Fibroblast of villous mesenchyme (primary cell): ENCODE results near the gene PKMYT1. TPM values are rescaled to one million over a fixed set of nuclear protein-coding genes. Genes with fewer than 3 reads are reported as not detected.

Experiments used
- DNase-seq: peaks from one replicate; pipeline ENCODE4 v3.0.0-alpha.2; 2010; ENCODE audit warnings: low read depth
- H3K4me3 ChIP-seq: 2 replicates; pipeline ENCODE4 v1.5.1; 2011; ENCODE audit warnings: low read depth, mild to moderate bottlenecking, low read length
- CTCF ChIP-seq: IDR thresholded peaks from 2 replicates; pipeline ENCODE4 v1.5.1; 2012; ENCODE audit warnings: low read depth, mild to moderate bottlenecking, low read length; ENCODE audit not compliant: insufficient read depth
- total RNA-seq: library from RNA; depleted of rRNA; stranded (reverse); fragments of >200 nt; gene quantifications from 2 replicates; pipeline ENCODE4 v1.2.3, GENCODE V29; 2012

The PKMYT1 gene
- total RNA-seq, 1 donor = 6.9 TPM

- TF ChIP-seq CTCF = no peak
- no peak overlapping the region for H3K4me3 ChIP-seq
- no peak for DNase-seq
These were observed 7.6 kb upstream of the PKMYT1 start for GRCh38 chr16:2987833-2988232.

GRCh38 chr16:2987286-2987685, 7.0 kb upstream of the PKMYT1 start:
- TF ChIP-seq CTCF = no peak
- DNase-seq = no peak
- H3K4me3 ChIP-seq = no peak overlapping the region

- DNase-seq = no peak
- H3K4me3 ChIP-seq = no peak overlapping the region
- TF ChIP-seq CTCF = no peak
These were observed 6.5 kb upstream of the PKMYT1 start for GRCh38 chr16:2986623-2987188.

GRCh38 chr16:2985893-2986355, 5.7 kb upstream of the PKMYT1 start:
- TF ChIP-seq CTCF = no peak
- no peak overlapping the region for H3K4me3 ChIP-seq
- DNase-seq = no peak

- no peak overlapping the region for H3K4me3 ChIP-seq
- no peak for DNase-seq
- no peak for TF ChIP-seq CTCF
These were observed 5.2 kb upstream of the PKMYT1 start for GRCh38 chr16:2985462-2985861.

GRCh38 chr16:2983706-2984136, 3.5 kb upstream of the PKMYT1 start:
- peak; percentile 73 for DNase-seq
- H3K4me3 ChIP-seq = peak overlapping the region; percentile 37
- peak; percentile 81 for TF ChIP-seq CTCF

- no peak for DNase-seq
- no peak overlapping the region for H3K4me3 ChIP-seq
- no peak for TF ChIP-seq CTCF
These were observed 2.2 kb upstream of the PKMYT1 start for GRCh38 chr16:2982402-2982801.
